Bronchial smooth muscle cell (primary cell): ENCODE results near the gene POLN. TPM values are rescaled to one million over a fixed set of nuclear protein-coding genes. Genes with fewer than 3 reads are reported as not detected.

Source experiments
- total RNA-seq: library from RNA; depleted of rRNA; stranded (reverse); fragments of >200 nt; gene quantifications from 2 replicates; pipeline ENCODE4 v1.2.1, GENCODE V29; 2014

Gene POLN
- total RNA-seq, result 1.7 and 4.1 TPM in 2 replicates

DNA sequence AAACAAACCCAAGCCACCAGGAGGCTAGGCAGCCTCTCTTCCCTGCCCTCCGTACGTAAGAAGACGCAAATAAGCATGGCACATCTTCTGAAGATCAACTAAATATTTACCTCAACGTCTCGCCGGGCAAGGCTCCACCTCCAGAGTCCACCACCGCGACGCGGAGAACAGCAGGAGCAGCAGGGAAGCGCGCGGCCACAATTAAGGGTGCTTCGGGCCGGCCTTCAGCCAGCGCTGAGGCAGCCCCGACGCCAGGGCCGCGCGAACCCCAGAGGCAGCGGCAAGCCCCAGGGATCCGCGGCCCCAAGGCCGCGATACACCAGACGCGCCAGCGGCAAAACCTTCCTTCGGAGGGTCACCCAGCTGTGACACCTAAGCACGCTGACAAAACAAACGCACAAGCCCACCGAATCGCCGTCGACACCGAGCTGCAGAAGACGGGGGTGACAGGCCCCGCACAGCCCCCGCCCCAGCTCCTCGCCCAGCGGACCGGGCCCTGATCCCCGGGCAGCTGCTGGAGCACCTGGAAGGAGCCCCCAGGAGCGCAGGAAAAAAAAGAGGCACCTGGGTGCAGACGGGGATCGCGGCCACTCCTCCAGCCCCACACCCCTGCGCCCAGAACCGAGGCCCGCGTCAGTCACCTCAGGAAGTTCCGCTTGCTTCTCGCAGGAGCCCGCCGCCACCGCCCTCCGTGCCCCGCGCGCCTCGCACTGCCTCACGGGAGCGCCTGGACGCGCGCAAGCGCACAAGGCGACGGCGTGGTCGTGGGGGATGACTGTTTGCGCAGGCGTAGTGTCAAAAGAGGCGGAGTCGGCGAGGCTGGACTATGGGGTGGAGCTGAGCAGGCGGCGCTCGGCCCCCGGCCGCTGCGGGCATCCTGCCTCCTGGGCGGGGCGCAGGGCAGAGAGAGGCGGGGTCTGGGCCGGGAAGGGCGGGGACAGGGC lies at the start of gene POLN, which contains the start of gene HAUS3:
POLN (minus strand) TSS at position 712 of the 944 bp plus-strand sequence. CDS start 12,890 bp downstream, outside the sequence.
HAUS3 (minus strand) TSS at position 712 of the 944 bp plus-strand sequence. CDS start 1,175 bp downstream, outside the sequence.

DNA sequence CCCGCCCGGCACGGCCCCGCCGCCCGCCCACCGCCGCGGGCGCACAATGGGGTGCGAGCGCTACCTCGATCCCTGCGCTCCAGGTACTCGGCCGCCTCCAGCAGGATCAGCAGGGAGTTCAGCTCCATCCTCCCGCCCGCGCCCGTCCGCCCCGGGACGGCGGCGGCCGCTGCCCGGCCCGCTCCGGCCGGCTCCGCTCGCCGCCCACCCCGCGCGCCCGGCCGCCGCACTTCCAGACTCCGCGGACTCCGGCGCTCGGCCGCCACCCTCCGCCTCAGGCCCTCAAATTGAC lies 19.9 kb upstream of the POLN start, which contains the start of gene MXD4:
MXD4 (minus strand) TSS at position 257 of the 292 bp plus-strand sequence; CDS start at position 128, 129 bp downstream.

DNA sequence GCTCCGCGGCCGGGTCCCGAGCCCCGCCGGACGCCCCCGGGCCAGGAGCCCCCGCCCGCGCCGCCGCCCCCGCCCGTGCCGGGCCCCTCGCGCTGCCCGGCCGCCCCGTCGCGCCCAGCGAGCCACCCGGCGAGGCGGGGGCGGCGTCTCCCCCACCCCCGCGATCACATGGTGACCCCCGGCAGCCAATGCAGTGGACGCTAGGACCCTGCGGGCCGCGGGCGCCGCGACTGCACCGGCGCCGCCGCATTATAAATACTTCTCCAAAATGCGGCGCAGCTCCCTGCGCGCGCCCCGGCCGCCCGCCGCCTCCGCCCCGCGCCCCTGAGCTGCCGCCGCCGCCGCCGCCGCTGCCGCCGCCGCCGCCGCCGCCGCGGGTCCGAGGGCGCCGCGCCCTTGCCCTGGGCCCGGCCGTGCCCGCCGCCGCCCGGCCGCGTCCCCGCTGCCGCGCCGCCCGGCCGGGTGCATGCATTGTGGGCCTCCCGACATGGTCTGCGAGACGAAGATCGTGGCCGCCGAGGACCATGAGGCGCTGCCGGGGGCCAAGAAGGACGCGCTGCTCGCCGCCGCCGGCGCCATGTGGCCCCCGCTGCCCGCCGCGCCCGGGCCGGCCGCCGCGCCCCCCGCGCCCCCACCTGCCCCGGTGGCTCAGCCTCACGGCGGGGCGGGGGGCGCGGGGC lies 182.7 kb downstream of the POLN start, which contains the start of gene NAT8L:
NAT8L (plus strand) TSS at position 282 of the 680 bp plus-strand sequence; CDS start at position 467, 185 bp downstream.

Other genes starting within 250 kb of the POLN start
- 12.6 and 14.4 TPM in 2 replicates for gene NELFA, start 233.1 kb downstream of the POLN start, total RNA-seq
- gene NAT8L, start 182.8 kb downstream of the POLN start, total RNA-seq, result under 0.01 TPM in 2 replicates
- 2.7 and 5.4 TPM in 2 replicates for gene HAUS3, start within 50 bp of the POLN start, total RNA-seq
- 51.1 and 59.0 TPM in 2 replicates for gene MXD4, start 20.0 kb upstream of the POLN start, total RNA-seq
- 8.2 and 9.9 TPM in 2 replicates for gene ZFYVE28, start 176.5 kb upstream of the POLN start, total RNA-seq
- not detected in 2 replicates for gene CFAP99, start 176.8 kb upstream of the POLN start, total RNA-seq
- gene RNF4, start 227.0 kb upstream of the POLN start, total RNA-seq, result 28.5 and 29.0 TPM in 2 replicates